Erythroblast (primary cell): ENCODE data around the gene ZFPL1.

Experiments used
- GATA1 ChIP-seq: IDR thresholded peaks from 2 replicates; pipeline ENCODE4 v1.6.1; 2011; ENCODE audit warnings: low read depth, mild to moderate bottlenecking, control low read depth, low read length, moderate library complexity
- POLR2A ChIP-seq: IDR thresholded peaks from 2 replicates; pipeline ENCODE4 v1.6.1; 2011; ENCODE audit warnings: mild to moderate bottlenecking, low read length

DNA sequence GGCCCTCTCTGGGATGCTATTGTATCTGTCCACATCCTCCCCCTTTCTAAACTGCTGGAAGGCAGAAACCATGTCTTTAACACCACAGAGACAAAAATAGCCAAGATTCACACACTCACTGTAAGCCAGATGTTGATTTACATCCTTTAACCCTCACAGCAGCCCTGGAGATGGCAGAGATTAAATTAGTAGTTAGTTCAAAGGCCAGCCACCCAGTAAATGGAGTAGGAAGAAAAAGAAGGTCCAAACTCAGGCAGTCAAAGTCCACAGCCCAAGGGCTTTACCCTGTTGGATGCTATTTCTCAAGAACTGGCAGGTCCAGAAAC is 35.6 kb downstream of the ZFPL1 start:
- TF ChIP-seq POLR2A: no peak
- TF ChIP-seq GATA1: no peak
